ENCODE results near the gene ASAP2. TPM values are rescaled to one million over a fixed set of nuclear protein-coding genes. Genes with fewer than 3 reads are reported as not detected.

Gene ASAP2
- total RNA-seq, 1 experiment from 2014 or later = 24.4 TPM

DNA sequence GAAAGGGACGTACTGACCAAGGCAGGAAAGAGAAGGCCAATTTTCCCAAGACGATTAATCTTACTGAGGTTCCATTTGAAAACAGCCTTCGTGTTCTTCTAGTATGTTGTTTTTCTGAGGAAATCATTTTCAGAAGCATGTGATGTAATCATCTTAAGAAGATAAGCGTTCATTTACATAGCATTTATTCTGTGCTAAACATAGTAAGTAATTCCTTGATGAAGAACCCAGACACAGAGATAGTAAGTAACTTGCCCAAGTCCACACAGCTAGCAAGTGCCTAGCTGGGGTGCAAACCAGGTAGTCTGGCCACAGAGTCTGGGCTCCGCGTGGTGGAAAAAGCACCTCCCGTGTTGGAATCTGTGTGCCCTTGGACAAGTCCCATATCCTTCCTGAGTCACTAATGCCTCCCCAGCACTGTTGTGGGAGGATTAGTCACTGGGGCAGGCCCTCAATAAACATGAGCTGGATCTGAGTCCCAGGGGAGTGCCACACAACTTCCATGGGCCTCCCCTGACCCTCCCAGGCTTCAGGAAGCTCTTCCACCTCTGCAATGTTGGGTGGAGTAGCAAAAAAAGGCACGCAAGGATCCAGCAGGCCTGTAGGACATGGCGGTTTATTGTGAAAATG, 26.9 kb upstream of the ASAP2 start:
- peak; percentile 93 for DNase-seq (ENCODE audit: low spot score)

DNA sequence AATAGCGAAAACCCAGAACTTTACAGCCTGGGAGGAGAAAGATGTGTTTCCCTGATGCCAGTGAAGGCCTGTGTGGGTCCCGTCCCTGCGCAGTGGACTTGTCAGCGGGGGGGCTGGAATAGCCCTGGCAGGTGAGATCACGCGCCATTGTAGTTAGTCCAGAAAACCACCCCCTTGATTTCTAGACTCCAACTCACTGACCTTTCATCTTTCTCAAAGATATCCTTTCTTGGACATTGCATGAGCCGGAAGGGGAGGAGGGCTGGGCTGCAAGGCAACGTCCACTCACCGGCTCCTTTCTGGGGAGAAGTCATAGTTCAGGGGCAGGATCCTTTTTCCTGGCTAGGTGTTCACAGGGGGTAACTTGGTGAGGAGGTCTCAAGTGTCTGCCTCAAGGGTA, 22.3 kb upstream of the ASAP2 start:
- no peak for DNase-seq (ENCODE audit: low spot score)

DNA sequence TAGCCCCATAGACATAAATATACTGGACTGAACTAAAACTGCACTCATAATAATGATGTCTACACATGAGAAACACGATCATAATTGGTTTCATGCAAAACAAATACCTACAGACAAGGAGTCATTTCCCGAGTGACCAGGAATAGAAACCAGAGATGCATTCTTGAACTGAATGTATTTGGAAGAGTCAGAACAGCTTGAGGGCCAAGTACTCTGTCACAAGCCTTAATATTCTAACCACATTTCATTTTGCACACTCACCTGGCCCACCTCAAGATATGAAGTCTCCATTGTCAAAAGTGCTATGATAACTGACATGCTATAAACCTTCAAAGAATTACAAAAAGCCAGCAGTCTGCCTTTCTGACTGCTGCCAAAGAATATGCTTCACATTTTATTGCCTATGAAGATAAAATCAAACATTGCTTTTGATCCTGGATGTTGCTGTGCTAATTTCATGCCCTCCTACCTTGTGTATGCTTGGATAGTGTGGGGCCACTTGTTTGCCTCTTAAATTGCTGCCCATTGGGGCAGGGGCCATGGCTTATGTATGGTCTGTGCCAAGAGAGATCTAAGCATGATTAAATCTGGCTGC, 18.9 kb upstream of the ASAP2 start:
- DNase-seq (ENCODE audit: low spot score) = no peak

DNA sequence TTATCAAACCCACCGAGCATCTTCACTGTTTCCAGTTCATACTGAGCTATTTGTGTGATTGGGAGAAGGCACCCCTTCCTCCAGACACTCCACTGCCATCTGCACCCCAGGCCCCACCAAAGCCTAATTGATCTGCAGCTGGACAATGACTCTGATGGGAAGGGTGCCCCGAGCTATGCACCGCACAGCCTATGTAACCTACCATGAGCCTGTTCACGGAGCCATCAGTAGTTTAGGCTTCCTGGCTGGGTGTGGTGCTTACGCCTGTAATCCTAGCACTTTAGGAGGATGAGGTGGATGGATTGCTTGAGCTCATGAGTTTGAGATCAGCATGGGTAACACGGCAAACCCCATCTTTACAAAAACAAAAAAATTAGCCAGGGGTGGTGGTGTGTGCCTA, 17.8 kb upstream of the ASAP2 start:
- no peak for DNase-seq (ENCODE audit: low spot score)

DNA sequence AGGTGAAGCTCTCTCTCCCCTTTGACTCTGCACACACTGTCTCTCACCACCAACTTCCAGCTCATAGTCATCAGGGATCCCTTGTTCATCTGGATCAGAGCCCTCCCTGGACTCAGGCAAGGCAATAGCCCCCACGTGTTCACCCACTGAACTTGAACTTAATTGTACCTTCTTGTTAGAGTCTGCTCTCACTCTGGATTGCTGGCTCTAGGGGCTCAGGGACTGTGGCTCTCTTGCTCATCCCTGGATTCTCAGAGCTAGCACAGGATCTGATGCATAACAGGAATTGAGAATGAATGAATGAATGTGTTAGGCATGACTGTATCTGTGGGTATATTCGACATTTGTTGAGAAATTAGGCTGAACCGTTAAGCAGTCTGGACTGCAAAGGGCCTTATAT, 16.7 kb upstream of the ASAP2 start:
- no peak for DNase-seq (ENCODE audit: low spot score)

DNA sequence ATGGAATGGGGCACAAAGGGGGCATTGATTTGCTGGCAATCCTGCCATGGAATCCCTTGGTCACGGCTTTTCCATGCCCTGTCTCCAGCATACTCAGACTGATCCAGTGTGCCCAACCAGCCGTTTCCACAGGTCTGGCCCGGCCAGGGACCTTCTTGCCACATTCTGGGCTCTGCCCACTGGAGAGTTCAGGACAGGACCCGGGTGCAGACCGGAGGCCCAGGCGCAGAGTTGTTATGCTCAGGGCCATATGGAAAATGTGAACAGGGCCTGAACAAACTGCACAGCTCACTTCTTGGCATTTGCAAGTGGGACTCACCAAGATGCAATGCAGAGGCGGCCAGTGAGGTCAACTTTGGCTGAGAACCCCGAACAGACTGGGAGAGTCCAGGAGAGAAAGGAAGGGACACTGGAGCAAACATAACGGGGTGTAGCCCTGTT, 15.6 kb upstream of the ASAP2 start:
- no peak for DNase-seq (ENCODE audit: low spot score)

DNA sequence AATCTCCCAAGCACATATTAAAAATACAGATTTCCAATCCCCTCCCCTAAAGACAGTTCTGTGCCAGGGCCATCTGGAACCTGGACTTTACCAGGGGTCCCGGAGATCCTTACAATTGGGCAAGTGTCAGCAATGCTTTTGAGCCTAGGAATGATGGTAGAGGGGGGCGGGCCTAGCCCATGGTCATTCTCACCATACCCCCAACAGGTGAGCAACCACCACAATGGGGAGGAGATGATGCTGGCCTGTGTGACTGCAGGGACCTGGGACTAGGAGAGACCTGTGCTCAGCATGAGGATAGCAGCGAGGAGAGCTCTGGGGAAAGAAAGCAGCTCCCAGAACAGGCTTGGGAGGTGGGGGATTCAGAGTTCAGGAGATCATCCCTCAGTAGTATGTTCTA, 13.9 kb upstream of the ASAP2 start:
- DNase-seq (ENCODE audit: low spot score) = no peak

DNA sequence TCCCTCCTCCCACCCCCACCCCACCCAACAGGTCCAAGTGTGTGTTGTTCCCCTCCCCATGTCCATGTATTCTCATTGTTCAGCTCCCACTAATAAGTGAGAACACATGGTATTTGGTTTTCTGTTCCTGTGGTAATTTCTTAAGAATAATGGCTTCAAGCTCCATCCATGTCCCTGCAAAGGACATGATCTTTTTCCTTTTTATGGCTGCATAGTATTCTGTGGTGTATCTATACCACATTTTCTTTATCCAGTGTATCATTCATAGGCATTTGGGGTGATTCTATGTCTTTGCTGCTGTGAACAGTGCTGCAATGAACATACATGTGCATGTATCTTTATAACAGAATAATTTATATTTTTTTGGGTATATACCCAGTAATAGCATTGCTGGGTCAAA, 12.3 kb upstream of the ASAP2 start:
- no peak for DNase-seq (ENCODE audit: low spot score)

DNA sequence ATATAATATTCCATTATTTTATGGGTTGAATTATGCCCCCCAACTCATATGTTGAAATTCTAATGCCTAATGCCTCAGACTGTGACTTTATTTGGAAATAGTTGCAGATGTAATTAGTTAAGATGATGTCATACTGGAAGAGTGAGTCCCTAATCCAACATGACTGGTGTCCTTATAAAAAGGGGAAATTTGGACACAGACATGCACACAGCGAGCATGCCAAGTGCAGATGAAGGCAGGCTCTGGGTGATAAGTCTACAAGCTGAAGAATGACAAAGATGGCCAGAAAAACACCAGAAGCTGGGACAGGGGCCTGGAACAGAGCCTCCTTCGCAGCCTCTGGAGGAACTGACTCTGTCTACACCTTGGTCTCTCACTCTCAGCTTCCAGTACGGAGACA, 10.0 kb upstream of the ASAP2 start:
- DNase-seq (ENCODE audit: low spot score) = no peak

DNA sequence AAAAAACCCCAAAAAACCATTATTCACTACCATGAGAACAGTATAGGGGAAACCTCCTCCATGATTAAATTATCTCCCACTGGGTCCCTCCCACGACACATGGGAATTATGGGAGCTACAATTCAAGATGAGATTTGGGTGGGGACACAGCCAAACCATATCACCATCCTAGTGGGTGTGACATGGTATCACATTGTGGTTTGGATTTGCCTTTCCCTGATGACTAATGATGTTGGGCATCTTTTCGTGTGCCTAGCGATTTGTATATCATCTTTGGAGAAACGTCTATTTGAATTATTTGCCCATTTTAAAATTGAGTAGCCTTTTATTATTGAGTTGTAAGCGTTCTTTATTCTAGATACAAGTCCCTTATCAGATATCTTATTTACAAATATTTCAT, 8.7 kb upstream of the ASAP2 start:
- DNase-seq (ENCODE audit: low spot score) = peak; percentile 59

DNA sequence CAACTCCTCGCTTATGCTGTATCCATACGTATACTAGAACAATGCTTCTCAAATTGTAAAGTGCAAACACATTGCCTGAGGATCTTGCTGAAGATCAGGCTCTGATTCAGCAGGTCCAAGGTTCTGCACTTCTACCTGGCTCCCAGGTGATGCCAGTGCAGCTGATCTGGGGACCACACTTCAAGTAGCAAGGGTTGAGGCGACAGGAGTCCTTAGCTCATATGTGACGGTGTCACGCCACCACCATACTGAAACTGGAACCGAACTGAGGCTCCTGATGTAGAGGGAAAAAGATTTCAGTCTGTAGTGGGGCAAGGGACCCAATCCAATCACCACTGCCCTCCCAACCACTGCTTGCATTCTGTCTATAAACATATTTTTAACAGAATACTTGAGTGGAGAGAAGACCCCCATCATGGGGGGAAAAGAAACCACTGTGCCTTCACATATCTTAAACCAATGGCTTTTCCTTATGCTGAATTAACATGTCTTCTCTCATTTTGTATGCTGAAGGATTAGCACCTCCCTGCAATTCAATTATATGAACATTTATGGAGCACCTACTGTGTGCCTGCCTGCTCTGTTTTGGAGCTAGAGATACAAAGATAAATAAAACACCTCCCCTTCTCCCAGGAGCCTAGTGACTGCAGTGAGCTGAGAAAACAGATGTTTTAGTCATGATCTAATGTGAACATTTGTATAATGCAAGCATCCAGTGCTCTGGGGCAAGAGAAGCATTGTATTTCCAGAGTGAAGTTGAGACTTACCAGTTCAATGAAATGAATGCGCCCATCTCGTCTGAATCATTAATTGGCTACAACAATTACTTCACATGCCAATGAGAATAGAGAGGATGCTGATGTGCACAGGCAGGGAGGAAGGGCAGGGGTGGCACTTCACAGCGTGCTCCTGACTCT, 6.6 kb upstream of the ASAP2 start:
- DNase-seq (ENCODE audit: low spot score) = no peak

DNA sequence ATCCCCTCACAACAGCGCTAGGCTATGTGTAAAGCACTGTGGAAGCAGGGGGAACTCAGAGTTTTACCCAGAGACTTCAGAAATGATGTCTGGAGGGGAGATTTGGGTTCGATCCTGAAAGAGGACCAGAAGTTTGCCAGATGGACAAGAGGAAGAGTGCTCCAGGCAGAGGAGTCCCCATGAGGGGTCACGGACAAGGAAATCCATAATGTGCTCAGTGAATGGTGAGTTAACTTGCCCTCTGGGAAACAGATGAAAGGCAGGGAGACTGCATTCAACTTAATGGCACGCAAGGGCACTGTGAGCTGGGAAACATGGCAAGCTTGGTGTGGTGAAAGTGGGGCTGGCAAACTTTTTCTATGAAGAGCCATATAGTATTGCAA, 6.0 kb upstream of the ASAP2 start:
- DNase-seq (ENCODE audit: low spot score) = no peak

DNA sequence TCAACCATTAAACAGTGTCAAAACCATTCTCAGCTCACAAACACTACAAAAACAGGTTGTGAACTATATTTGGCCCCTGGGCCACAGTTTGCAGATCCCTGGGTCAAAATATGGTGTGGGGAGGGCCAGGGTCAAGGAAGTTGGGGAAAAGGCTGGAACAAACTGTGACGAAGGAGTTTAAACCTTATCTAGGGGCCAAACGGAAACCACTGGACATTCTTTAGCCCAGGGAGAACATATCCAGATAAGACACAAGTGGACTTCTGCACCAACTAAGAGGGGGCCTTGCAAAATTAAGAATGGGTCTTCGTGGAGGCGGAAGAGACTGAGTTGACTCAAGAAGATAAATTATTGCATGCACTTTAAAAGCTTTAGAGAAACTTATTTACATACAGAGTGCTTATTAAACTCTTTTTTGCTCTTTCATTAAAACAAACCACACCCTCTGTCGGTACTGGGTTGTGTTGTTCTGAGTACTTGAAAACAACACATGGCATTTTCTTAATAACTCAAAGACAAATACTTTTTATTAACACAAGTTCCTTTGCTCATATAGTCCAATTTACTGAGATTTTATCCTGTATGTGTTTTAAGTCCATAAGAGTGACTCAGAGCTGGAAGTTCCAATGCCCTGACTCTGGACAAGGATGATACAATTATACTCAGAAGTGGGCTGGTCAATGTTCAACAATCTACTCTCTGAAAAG, 5.3 kb upstream of the ASAP2 start:
- peak; percentile 48 for DNase-seq (ENCODE audit: low spot score)

DNA sequence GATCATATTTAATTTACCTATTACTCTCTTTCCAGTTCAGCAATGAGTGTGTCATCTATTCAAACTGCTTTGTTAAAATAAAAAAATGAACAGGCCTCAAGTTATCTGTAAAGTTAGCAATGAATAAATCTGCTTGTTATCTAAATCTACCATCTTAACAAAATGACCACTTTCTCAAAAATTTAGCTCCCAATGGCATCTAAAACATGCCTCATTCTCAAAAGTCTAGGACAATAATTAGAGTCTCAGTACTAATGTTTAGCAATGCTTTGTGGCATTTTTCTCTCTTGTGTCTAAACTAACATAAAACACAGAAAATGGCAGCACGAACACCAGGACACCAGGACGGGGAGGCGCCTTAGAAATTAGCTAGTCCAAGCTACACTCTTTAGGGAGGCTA, 3.6 kb upstream of the ASAP2 start:
- DNase-seq (ENCODE audit: low spot score) = no peak

DNA sequence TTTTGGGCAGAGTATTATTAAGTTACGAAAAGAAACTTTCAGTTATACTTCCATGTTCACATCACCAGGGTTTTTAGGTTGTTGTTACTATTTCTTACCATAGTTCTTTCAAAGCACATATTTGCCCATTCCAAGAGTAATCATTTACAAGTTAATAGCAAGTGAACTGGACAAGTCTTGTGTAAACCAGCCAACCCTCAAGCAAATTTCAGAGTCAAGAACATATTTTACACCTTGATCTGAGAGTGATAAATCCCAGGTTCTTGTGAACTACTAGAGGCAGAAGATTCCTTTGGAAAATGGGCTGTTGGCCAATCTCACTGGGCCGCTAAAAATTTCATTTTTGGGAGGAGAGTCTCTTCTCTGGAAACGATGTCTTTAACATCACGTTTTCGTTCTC, 2.7 kb upstream of the ASAP2 start:
- DNase-seq (ENCODE audit: low spot score) = no peak

DNA sequence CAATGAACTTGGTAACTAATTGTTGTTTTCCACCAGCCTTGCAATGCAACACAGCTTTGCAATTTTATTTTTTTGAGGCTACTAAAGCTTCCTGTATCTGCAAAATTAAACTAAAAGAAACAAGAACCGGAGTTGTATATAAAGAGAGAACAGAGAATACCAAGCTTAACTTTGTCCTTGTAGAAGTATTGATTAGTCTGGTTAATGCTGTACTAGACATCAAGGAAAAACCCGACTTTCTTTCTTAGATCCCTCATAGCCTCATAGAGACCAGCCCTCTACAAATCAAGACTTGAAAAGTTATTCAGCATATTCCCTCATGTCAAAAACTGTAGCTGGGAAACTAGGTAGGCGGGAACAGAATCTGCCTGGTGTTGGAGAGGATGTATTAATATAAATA, 1.7 kb upstream of the ASAP2 start:
- no peak for DNase-seq (ENCODE audit: low spot score)

DNA sequence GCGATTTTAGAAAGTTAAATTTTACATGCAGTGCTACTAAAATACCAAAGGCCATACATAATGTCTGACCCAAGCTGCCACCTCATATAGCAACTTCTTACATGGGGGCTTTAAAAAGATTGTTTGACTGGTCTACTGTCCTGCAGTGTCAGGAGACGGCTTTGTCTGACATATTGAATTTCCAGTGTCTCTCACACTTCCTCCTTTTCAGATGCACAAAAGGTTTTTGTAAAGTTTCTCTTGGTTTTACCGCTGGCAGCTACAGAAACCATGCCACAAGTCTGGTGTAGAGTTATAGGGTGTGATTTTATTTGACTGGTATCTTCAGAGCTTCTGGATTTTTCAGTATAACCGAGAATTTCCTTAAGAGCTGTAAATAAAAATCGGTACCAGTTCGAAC, 1.1 kb upstream of the ASAP2 start:
- no peak for DNase-seq (ENCODE audit: low spot score)

DNA sequence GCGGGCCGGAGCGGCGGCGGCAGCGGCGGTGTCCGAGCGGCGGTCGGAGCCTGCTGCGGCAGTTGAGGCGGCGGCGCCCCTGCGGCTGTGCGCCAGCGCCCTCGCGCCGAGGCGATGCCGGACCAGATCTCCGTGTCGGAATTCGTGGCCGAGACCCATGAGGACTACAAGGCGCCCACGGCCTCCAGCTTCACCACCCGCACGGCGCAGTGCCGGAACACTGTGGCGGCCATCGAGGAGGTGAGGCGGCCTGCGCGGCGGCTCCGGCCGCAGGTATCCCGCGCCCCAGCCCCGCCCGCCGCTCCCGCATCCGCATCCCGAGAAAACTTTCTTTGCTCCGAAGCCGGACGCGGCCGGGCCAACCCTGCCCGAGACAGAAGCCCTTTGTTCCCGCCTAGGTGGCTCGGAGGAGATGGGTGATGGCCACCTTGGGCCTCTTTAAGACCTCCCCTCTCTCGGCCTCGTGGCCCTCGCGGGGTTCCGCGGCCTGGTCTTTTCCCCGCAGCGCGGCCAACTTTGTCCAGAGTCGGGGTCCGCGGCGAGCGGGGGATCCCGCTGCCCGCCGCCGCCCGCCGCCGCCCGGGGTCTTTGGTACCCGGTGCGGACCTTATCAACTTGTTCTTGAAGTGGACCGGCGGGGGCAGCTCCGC, 504 bp downstream of the ASAP2 start:
- DNase-seq (ENCODE audit: low spot score) = peak; percentile 13

DNA sequence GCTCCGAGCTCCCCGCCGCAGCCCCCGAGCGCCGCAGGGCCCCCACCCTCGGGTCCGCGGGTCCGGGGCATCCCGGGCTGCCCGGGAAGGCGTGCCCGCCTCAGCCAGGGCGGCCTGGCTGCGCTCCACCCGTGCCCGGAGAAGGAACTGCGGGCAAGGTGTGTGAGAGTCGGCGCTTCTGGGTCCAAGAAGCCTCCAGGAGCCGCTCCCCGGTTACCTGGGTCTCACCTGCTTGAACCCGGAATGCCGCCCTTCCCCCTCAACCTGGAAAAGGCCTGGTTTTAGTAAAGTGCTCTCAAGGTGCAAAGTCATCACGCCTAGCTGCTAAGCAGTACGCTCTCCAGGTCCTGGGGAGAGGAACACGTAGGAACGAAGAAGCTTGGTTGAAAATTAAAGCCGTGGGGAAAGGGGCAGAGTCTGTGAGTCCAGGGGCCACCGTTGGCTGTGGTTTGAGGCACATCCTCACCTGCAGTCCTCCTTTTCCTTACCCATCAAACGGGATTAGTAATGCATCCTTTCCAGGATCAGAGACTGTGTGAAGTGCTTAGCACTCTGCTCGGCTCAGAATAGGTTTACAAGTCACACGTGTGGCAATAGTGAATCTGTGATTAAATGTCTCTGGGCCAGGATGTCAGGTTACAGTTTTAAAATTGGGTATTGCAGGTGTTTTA, 1.2 kb downstream of the ASAP2 start:
- DNase-seq (ENCODE audit: low spot score) = peak; percentile 51

DNA sequence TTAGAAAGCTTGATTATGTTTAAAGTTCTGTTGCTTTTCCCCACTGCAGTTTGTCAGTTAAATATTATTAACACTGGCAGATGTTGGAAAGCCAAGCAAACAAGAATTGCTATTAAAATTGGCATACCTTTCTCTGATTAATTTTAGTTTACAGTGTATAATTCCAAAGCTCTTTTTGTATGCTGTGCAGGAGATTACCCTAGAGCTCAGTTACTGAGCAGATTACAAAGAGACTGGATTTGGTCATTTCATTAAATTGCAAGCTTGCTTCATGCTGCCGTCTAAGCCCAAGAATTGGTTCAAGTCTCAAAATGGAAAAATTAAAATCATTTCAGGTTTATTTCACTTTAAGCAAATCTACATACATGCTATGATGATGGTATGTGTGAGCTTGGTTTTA, 2.3 kb downstream of the ASAP2 start:
- no peak for DNase-seq (ENCODE audit: low spot score)

DNA sequence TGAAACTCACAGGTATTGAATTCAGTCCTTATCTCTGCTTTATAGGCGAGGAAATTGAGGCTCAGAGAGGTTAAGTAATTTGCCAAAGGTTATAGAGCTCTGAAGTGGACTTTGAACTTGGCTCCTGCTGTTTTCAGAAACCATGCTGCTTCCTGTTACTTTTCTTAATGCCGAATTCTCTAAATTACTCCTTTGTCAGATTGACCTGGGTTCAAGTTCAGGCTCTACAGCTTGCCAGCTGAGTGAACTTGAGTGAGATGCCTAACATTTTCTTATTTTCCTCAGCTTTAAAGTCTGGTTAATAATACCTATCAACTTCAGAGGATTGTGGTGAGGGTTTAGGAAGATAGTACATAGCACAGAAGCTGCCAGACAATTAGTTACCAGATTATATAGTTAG, 3.4 kb downstream of the ASAP2 start:
- DNase-seq (ENCODE audit: low spot score) = no peak
